Naive thymus-derived CD4-positive, alpha-beta T cell (primary cell): ENCODE data around the gene PROX1. TPM values are rescaled to one million over a fixed set of nuclear protein-coding genes. Genes with fewer than 3 reads are reported as not detected.
"Not testable (repeated sequence)": the region's sequence is repeated elsewhere in the genome, so short reads cannot be mapped to it uniquely, and the experiment has no call there.

Experiments
- ATAC-seq: fragments of 150-1000 bp; cut with Tn5 transposase; 2 replicates; pipeline ENCODE4 v1.10.0; 2021; ENCODE audit warnings: mild to moderate bottlenecking, moderate library complexity
- CTCF ChIA-PET: fragments of 350-600 bp; sonication (Branson Sonifier 250); formaldehyde crosslinking; loops from one replicate; lab custom pipeline; 2021; ENCODE audit warnings: antibody characterized with exemption; lab: Charles Lee
- POLR2A ChIA-PET: fragments of 350-600 bp; sonication (Branson Sonifier 250); formaldehyde crosslinking; loops from one replicate; lab custom pipeline; 2021; ENCODE audit warnings: antibody characterized with exemption, inconsistent platforms; lab: Charles Lee
- DNase-seq, 9 donors: peaks; one replicate each; pipeline versions ENCODE4 v3.0.0 to v3.0.0-alpha.2; 2020 to 2022; ENCODE audit warnings: mixed read lengths in 1 of 9
- H3K27ac ChIP-seq: one replicate; pipeline ENCODE4 v1.7.0; 2013; ENCODE audit warnings: mild to moderate bottlenecking, low read depth, low read length, moderate library complexity
- H3K27me3 ChIP-seq, 2 donors: one replicate each; pipeline ENCODE4 v1.7.0; 2013; ENCODE audit warnings: low read length in 2 of 2, mild to moderate bottlenecking in 2 of 2, moderate library complexity in 2 of 2; ENCODE audit not compliant: control insufficient read depth in 2 of 2, insufficient read depth in 2 of 2
- H3K36me3 ChIP-seq, 3 experiments: 1 replicate in 2 of 3; 2 replicates in 1 of 3; pipeline ENCODE4 v1.7.0; 2013; ENCODE audit warnings: low read length in 3 of 3, mild to moderate bottlenecking in 3 of 3, moderate library complexity in 1 of 3; ENCODE audit not compliant: insufficient read depth in 3 of 3, control insufficient read depth in 2 of 3
- H3K4me1 ChIP-seq, 2 donors: one replicate each; pipeline ENCODE4 v1.7.0; 2013; ENCODE audit warnings: low read length in 2 of 2, mild to moderate bottlenecking in 2 of 2, moderate library complexity in 1 of 2; ENCODE audit not compliant: control insufficient read depth in 2 of 2, insufficient read depth in 2 of 2
- H3K4me3 ChIP-seq: 2 replicates; pipeline ENCODE4 v1.7.0; 2013; ENCODE audit warnings: mild to moderate bottlenecking, low read length
- H3K9me3 ChIP-seq, 3 experiments: 1 replicate in 2 of 3; 2 replicates in 1 of 3; pipeline ENCODE4 v1.7.0; 2013; ENCODE audit warnings: low read length in 3 of 3; ENCODE audit not compliant: control insufficient read depth in 2 of 3
- H3K27ac Mint-ChIP-seq, 9 donors: one replicate each; pipeline ENCODE4 v1.8.0; 2020 to 2022; ENCODE audit warnings: mixed read lengths in 9 of 9, mild to moderate bottlenecking in 8 of 9, moderate library complexity in 5 of 9, inconsistent platforms in 2 of 9
- H3K27me3 Mint-ChIP-seq, 5 donors: one replicate each; pipeline ENCODE4 v1.8.0; 2021 to 2022; ENCODE audit warnings: mixed read lengths in 5 of 5, mild to moderate bottlenecking in 1 of 5
- H3K36me3 Mint-ChIP-seq, 5 donors: one replicate each; pipeline ENCODE4 v1.8.0; 2020 to 2022; ENCODE audit warnings: mixed read lengths in 5 of 5, mild to moderate bottlenecking in 3 of 5, inconsistent platforms in 1 of 5
- H3K4me1 Mint-ChIP-seq, 7 donors: one replicate each; pipeline ENCODE4 v1.8.0; 2020 to 2022; ENCODE audit warnings: mixed read lengths in 7 of 7, mild to moderate bottlenecking in 3 of 7, inconsistent platforms in 1 of 7
- H3K4me3 Mint-ChIP-seq, 10 donors: one replicate each; pipeline ENCODE4 v1.8.0; 2020 to 2022; ENCODE audit warnings: mild to moderate bottlenecking in 10 of 10, mixed read lengths in 10 of 10, moderate library complexity in 6 of 10, inconsistent platforms in 2 of 10
- H3K9me3 Mint-ChIP-seq, 11 donors: one replicate each; pipeline ENCODE4 v1.8.0; 2020 to 2022; ENCODE audit warnings: mixed read lengths in 11 of 11, mild to moderate bottlenecking in 4 of 11, inconsistent platforms in 1 of 11, moderate library complexity in 1 of 11
- intact Hi-C, 2 donors: fragments of 100-400 bp; cut with micrococcal nuclease; formaldehyde crosslinking; loops; one replicate each; pipeline ENCODE4 v1.15.1; 2023
- polyA plus RNA-seq, 2 donors: library from polyadenylated mRNA; unstranded; fragments of 300-500 nt; fragmentation: Illumina TruSeq; gene quantifications; one replicate each; pipeline ENCODE4 v1.2.3, GENCODE V29; 2021
- total RNA-seq, 6 experiments: library from RNA in 5 of 6; stranded (reverse) in 5 of 6; gene quantifications; 1 replicate in 5 of 6; 2 replicates in 1 of 6; pipeline ENCODE4 v1.2.3 and lab custom pipeline; 2021 to 2026

PROX1 gene
- total and polyA plus RNA-seq, 7 experiments from 2014 or later: not detected

DNA sequence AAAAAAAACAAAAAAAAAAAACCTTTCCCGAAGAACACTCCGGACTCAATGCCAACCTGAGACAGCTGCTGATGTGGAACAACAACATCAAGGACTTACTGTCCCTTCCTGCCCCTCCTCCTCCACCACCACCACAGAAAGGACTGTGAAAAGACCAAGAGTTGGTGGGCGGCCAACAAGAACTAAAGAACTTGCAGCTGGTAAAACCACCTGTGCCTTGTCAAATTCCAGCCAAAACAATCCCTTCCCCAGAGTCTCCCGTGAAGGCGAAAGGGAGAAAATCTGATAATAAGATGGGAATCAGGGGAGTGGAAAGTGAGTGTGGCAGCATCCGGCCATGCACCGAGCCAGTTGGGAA lies 88.9 kb downstream of the PROX1 start:
- POLR2A ChIA-PET: no interaction called here
- DNase-seq (no peak), ATAC-seq (no peak)
- H3K36me3 Mint-ChIP-seq: peaks cover 0 to 10% (median 0%) of the 10 kb centered on the region in 5 donors
- no peak overlapping the region for H3K27ac ChIP-seq
- no peak overlapping the region for H3K27ac Mint-ChIP-seq
- H3K36me3 ChIP-seq: no peaks in the 10 kb centered on the region
- H3K9me3 Mint-ChIP-seq: peaks cover 0 to 16% (median 1%) of the 10 kb centered on the region in 11 donors
- peaks cover 0 to 28% (median 14%) of the 10 kb centered on the region in 5 donors for H3K27me3 Mint-ChIP-seq
- no peaks in the 10 kb centered on the region for H3K4me1 ChIP-seq
- intact Hi-C loops: no loop called here
- H3K4me3 Mint-ChIP-seq: no peak overlapping the region
- H3K9me3 ChIP-seq: no peaks in the 10 kb centered on the region
- H3K4me3 ChIP-seq: no peak overlapping the region
- CTCF ChIA-PET: no interaction called here
- H3K4me1 Mint-ChIP-seq: no peaks in the 10 kb centered on the region
- no peaks in the 10 kb centered on the region for H3K27me3 ChIP-seq

DNA sequence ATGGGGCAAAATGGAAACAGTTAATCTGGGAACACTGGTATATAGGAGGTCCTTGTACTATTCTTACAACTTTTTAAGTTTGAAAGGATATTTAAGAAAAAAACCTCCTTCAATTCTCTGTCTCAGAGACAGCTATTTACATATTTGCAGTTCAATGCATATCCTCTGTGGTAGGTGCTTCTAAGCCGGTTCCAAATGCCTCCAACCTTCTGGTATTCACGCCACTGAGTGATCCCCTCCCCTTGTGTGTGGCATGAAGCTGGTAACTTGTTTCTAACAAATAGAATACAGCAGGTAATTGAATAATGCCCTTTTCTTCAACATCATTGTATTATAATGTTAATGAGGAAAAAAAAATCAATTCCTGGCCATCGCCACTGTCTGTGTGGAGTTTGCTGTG lies 91.2 kb downstream of the PROX1 start:
- H3K4me3 Mint-ChIP-seq: no peak overlapping the region
- peaks cover 0 to 10% (median 0%) of the 10 kb centered on the region in 5 donors for H3K36me3 Mint-ChIP-seq
- no peaks in the 10 kb centered on the region for H3K9me3 ChIP-seq
- H3K4me3 ChIP-seq: no peak overlapping the region
- H3K27me3 ChIP-seq: no peaks in the 10 kb centered on the region
- intact Hi-C loops: no loop called here
- no peak overlapping the region for H3K27ac Mint-ChIP-seq
- no peaks in the 10 kb centered on the region for H3K4me1 ChIP-seq
- CTCF ChIA-PET: no interaction called here
- H3K36me3 ChIP-seq: no peaks in the 10 kb centered on the region
- H3K27me3 Mint-ChIP-seq: peaks cover 0 to 29% (median 12%) of the 10 kb centered on the region in 5 donors
- H3K4me1 Mint-ChIP-seq: no peaks in the 10 kb centered on the region
- H3K27ac ChIP-seq: no peak overlapping the region
- DNase-seq: no peak
- POLR2A ChIA-PET: no interaction called here
- ATAC-seq: no peak
- peaks cover 0 to 12% (median 0%) of the 10 kb centered on the region in 11 donors for H3K9me3 Mint-ChIP-seq

DNA sequence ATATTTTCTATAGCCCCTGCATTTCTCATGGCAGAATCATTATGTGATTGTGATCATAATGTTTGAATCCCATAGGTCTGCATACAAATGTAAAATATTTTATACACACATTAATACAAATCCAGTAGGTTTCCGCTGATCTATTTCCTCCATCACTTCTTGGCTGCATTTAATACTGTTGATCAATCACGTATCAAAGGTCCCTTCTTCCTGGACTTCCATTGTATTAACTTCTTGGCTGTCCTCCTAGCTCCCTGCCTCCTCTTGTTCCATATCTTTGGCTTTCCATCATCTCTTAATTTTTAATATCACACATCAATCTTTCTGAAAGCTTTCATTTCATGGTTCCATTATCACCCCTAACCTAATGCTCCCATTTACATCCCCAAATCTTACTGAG lies 97.6 kb downstream of the PROX1 start:
- no peak overlapping the region for H3K27ac ChIP-seq
- H3K27me3 ChIP-seq: no peaks in the 10 kb centered on the region
- DNase-seq (no peak), ATAC-seq (no peak)
- H3K36me3 ChIP-seq: no peaks in the 10 kb centered on the region
- H3K4me3 Mint-ChIP-seq: no peak overlapping the region
- no peak overlapping the region for H3K27ac Mint-ChIP-seq
- H3K27me3 Mint-ChIP-seq: peaks cover 0 to 9% (median 4%) of the 10 kb centered on the region in 5 donors
- ChIA-PET CTCF (no interaction called here), POLR2A (no interaction called here)
- no peak overlapping the region for H3K4me3 ChIP-seq
- peaks cover 0 to 1% (median 0%) of the 10 kb centered on the region in 7 donors for H3K4me1 Mint-ChIP-seq
- no peaks in the 10 kb centered on the region for H3K4me1 ChIP-seq
- no peaks in the 10 kb centered on the region for H3K9me3 ChIP-seq
- peaks cover 0 to 8% (median 2%) of the 10 kb centered on the region in 11 donors for H3K9me3 Mint-ChIP-seq
- no peaks in the 10 kb centered on the region for H3K36me3 Mint-ChIP-seq
- intact Hi-C loops: no loop called here

DNA sequence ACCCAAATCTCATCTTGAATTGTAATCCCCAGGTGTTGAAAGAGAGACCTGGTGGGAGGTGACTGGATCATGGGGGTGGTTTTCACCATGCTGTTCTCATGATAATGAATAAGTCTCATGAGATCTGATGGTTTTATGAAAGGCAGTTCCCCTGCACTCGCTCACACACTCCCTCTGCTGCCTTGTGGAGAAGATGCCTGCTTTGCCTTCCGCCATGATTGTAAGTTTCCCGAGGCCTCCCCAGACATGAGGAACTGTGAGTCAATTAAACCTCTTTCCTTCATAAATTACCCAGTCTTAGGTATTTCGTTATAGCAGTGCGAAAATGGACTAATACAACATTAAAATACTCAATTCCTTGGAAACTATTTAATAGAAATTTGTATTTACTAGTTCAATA lies 99.2 kb downstream of the PROX1 start:
- no peaks in the 10 kb centered on the region for H3K36me3 ChIP-seq
- H3K4me1 ChIP-seq: no peaks in the 10 kb centered on the region
- ATAC-seq: no peak
- no peaks in the 10 kb centered on the region for H3K36me3 Mint-ChIP-seq
- peaks cover 0 to 5% (median 3%) of the 10 kb centered on the region in 7 donors for H3K4me1 Mint-ChIP-seq
- DNase-seq: no peak
- H3K27me3 Mint-ChIP-seq: peaks cover 0 to 13% (median 4%) of the 10 kb centered on the region in 5 donors
- no peak overlapping the region for H3K4me3 ChIP-seq
- H3K9me3 Mint-ChIP-seq: peaks cover 0 to 6% (median 2%) of the 10 kb centered on the region in 11 donors
- no peak overlapping the region for H3K27ac ChIP-seq
- intact Hi-C loops: no loop called here
- H3K27me3 ChIP-seq: no peaks in the 10 kb centered on the region
- no peak overlapping the region for H3K4me3 Mint-ChIP-seq
- ChIA-PET CTCF (interaction anchor here (0.6 kb wide), 1 partner anchor 90 kb away, joined by 3 read pairs; no protein-coding TSS in a partner anchor), POLR2A (no interaction called here)
- H3K27ac Mint-ChIP-seq: no peak overlapping the region
- no peaks in the 10 kb centered on the region for H3K9me3 ChIP-seq

DNA sequence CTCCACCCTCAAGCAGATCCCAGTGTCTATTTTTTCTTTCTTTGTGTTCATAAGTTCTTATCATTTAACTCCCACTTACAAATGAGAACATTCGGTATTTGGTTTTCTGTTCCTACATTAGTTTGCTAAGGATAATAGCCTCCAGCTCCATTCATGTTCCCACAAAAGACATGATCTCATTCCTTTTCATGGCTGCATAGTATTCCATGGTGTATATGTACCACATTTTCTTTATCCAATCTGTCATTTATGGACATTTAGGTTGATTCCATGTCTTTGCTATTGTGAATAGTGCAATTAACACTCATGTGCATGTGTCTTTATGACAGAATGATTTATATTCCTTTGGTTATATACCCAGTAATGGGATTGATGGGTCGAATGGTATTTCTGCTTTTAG lies 101.2 kb downstream of the PROX1 start:
- H3K36me3 ChIP-seq, H3K4me3 Mint-ChIP-seq, DNase-seq, H3K27ac ChIP-seq, intact Hi-C loops, H3K27me3 ChIP-seq, CTCF ChIA-PET, H3K9me3 ChIP-seq, H3K36me3 Mint-ChIP-seq, H3K27me3 Mint-ChIP-seq, POLR2A ChIA-PET, H3K4me1 ChIP-seq, H3K27ac Mint-ChIP-seq, ATAC-seq, H3K4me3 ChIP-seq: not testable (repeated sequence)
- Mint-ChIP-seq H3K4me1 (peaks cover 0 to 14% (median 10%) of the 10 kb centered on the region in 7 donors), H3K9me3 (peaks cover 0 to 11% (median 6%) of the 10 kb centered on the region in 11 donors)
